ENCODE results near the gene PYGM. TPM values are rescaled to one million over a fixed set of nuclear protein-coding genes. Genes with fewer than 3 reads are reported as not detected.

Gene PYGM
- total and polyA plus RNA-seq, 2 of the 13 experiments (the other 11 are each of a cell fraction or from before 2014, with no cell fraction given) = 0.11 to 0.12 TPM

- TF ChIP-seq ARID4A (CRISPR knock-in tag; IDR thresholded peaks at IDR 0.05; ENCODE audit: borderline replicate concordance) (peak; percentile 5; the same call in 1 of the 2 replicates), NR2F6 (IDR thresholded peaks at IDR 0.05) (no peak), NR2F6 (CRISPR knock-in tag; IDR thresholded peaks at IDR 0.05) (0 out of 2 replicates have a peak, but pooled peaks have one; percentile 22)
Measured at GRCh38 chr11:64800303-64801157, 40.8 kb upstream of the PYGM start (continued).

GRCh38 chr11:64799623-64800302 is 40.0 kb upstream of the PYGM start:
- CTCF ChIA-PET (ENCODE audit: low intra/inter-chr PET ratio, low total read pairs) = no interaction called here
- H3K9me3 ChIP-seq (ENCODE audit: low read length) = no peaks in the 10 kb centered on the region
- H3K79me2 ChIP-seq (ENCODE audit: insufficient read depth, low read length) = no peaks in the 10 kb centered on the region
- ATAC-seq = peak; percentile 35
- peaks cover 66% of the 10 kb centered on the region for H3K4me1 ChIP-seq (ENCODE audit: insufficient read depth, low read length)
- H3K27me3 ChIP-seq (ENCODE audit: control insufficient read depth in 1 of 2, insufficient read depth in 2 of 2, low read length in 2 of 2) = no peaks in the 10 kb centered on the region
- 82% methylated on average over 9 of the region's 14 CpGs for WGBS (ENCODE audit: low lambda C conversion rate)
- FAIRE-seq = peak; percentile 37
- POLR2A ChIA-PET = interaction anchor here (0.9 to 3.2 kb wide), 4 partner anchors 11 to 43 kb away, joined by 3 to 19 read pairs (median 5); partner anchors contain the start of gene SF1
- H3K9ac ChIP-seq (ENCODE audit: insufficient read depth, low read depth, low read length) = 0 out of 2 replicates have a peak overlapping the region, but pooled peaks have one; percentile 10
- DNase-seq (ENCODE audit: low spot score) = peak; percentile 60
- H3K36me3 ChIP-seq (replicated peaks in 1 of 2; ENCODE audit: control insufficient read depth in 1 of 2, insufficient read depth in 2 of 2, low read length in 2 of 2) = peaks cover 0 to under 1% of the 10 kb centered on the region in 2 experiments; a peak in 1 of 5 replicates
- H2AFZ ChIP-seq (ENCODE audit: low read length) = no peak overlapping the region
- peak overlapping the region; percentile 41 for H3K27ac ChIP-seq (ENCODE audit: extremely low read length, insufficient read depth, low read length)
- H4K20me1 ChIP-seq (ENCODE audit: insufficient read depth, low read length) = no peaks in the 10 kb centered on the region
- H3K4me3 ChIP-seq (replicated peaks in 1 of 3; ENCODE audit: insufficient read depth in 1 of 3, low read depth in 2 of 3, low read length in 3 of 3) = peak overlapping the region in 1 of 3 experiments; percentile 5; a peak in 1 of 6 replicates
- in situ Hi-C loops (cut with HindIII; ENCODE audit: extremely low pct_ligation_motif_present, low pct_unique_long_range_greater_than_20kb) = loop anchor here (5.0 kb wide), 1 partner anchor 43 kb away; the partner anchor contains the start of gene CDC42BPG
- intact Hi-C loops (cut with micrococcal nuclease; ENCODE audit: unreplicated experiment) = loop anchor here (5.0 kb wide), 1 partner anchor 48 kb away; no protein-coding TSS in a partner anchor
- no TSS peak for BruUV-seq (replicated peaks)
- peak overlapping the region; percentile 29 for H3K4me2 ChIP-seq (ENCODE audit: low read depth, low read length)
- TF ChIP-seq DDIT3 (CRISPR knock-in tag; IDR thresholded peaks at IDR 0.05) (no peak), FOXO4 (CRISPR knock-in tag; conservative IDR thresholded peaks at IDR 0.05) (0 out of 2 replicates have a peak, but pooled peaks have one; percentile 25), HIC2 (CRISPR knock-in tag; IDR thresholded peaks at IDR 0.05; ENCODE audit: low read depth) (no peak), SAP130 (CRISPR knock-in tag; IDR thresholded peaks at IDR 0.05; ENCODE audit: low read depth) (peak; percentile 25; the same call in 1 of the 2 replicates), LCORL (IDR thresholded peaks at IDR 0.05) (no peak), LCORL (CRISPR knock-in tag; IDR thresholded peaks at IDR 0.05) (0 out of 2 replicates have a peak, but pooled peaks have one; percentile 29), ATF1 (CRISPR knock-in tag; IDR thresholded peaks at IDR 0.05) (no peak), ZNF724P (CRISPR knock-in tag; IDR thresholded peaks at IDR 0.05; ENCODE audit: borderline replicate concordance) (no peak)

Measured in HepG2 (cell line).